ENCODE results near the gene AKIP1.

DNA sequence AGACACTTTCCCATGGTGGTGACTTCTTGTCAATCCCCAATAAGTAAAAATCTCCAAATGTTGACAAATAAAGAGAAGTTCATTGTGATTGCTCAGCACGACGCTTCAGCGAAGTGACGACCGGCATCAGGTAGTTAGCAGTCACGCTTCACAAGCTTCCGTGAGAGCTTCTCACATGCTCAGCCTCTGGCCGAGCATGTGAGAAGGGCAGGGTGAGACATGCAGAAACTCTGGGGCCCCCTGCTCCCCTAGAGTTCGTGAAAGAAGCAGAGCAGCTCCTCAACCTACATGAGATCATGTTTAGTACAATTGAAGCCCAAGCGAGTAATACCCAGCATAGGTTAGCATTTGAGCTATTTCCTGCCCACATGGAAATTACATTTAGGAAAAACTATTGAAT lies 26.2 kb downstream of the AKIP1 start:
- TF ChIP-seq MXI1 (IDR thresholded peaks at IDR 0.05; ENCODE audit: low read depth, low read length) (no peak), CHD1 (IDR thresholded peaks at IDR 0.05; ENCODE audit: low read depth, low read length) (no peak), RFX5 (IDR thresholded peaks at IDR 0.05; ENCODE audit: low read depth, low read length) (no peak), ATF2 (IDR thresholded peaks at IDR 0.05; ENCODE audit: low read length) (no peak; the same call in none of the 2 replicates), CTCF (IDR thresholded peaks at IDR 0.05 in 2 of 3, conservative IDR thresholded peaks at IDR 0.05 in 1 of 3; ENCODE audit: control insufficient read depth in 2 of 3, extremely low read depth in 1 of 3, insufficient read depth in 1 of 3, low read depth in 3 of 3, low read length in 3 of 3) (no peak), TBL1XR1 (IDR thresholded peaks at IDR 0.05; ENCODE audit: low read depth, low read length) (no peak), EP300 (IDR thresholded peaks at IDR 0.05; ENCODE audit: borderline replicate concordance in 1 of 2, control insufficient read depth in 1 of 2, low read depth in 2 of 2, low read length in 2 of 2) (no peak), EZH2 (IDR thresholded peaks at IDR 0.05; ENCODE audit: borderline replicate concordance, control insufficient read depth, low read depth, low read length) (no peak), ZZZ3 (IDR thresholded peaks at IDR 0.05; ENCODE audit: control insufficient read depth, insufficient read length, low read depth) (no peak), BMI1 (IDR thresholded peaks at IDR 0.05; ENCODE audit: borderline replicate concordance) (no peak), HDAC2 (IDR thresholded peaks at IDR 0.05) (no peak), POLR2A (IDR thresholded peaks at IDR 0.05; ENCODE audit: low read depth, low read length) (no peak), NR2C2 (IDR thresholded peaks at IDR 0.05; ENCODE audit: borderline replicate concordance, control insufficient read depth, insufficient read length, low read depth) (no peak)
- TF ChIP-seq, protein P1, sequence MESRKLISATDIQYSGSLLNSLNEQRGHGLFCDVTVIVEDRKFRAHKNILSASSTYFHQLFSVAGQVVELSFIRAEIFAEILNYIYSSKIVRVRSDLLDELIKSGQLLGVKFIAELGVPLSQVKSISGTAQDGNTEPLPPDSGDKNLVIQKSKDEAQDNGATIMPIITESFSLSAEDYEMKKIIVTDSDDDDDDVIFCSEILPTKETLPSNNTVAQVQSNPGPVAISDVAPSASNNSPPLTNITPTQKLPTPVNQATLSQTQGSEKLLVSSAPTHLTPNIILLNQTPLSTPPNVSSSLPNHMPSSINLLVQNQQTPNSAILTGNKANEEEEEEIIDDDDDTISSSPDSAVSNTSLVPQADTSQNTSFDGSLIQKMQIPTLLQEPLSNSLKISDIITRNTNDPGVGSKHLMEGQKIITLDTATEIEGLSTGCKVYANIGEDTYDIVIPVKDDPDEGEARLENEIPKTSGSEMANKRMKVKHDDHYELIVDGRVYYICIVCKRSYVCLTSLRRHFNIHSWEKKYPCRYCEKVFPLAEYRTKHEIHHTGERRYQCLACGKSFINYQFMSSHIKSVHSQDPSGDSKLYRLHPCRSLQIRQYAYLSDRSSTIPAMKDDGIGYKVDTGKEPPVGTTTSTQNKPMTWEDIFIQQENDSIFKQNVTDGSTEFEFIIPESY (IDR thresholded peaks at IDR 0.05), result no peak
